Prostate gland (tissue), 2 donors: ENCODE measurements around the gene GIPR. TPM values are rescaled to one million over a fixed set of nuclear protein-coding genes. Genes with fewer than 3 reads are reported as not detected.

Experiments used
- DNase-seq: peaks from one replicate; pipeline ENCODE4 v3.0.0-alpha.2; 2019; ENCODE audit warnings: low spot score
- H3K27ac ChIP-seq, 2 donors: fragments of 200-600 bp; sonication (generic); 2 replicates each; pipeline ENCODE4 v1.5.1; 2017 to 2019
- H3K27me3 ChIP-seq: fragments of 200-600 bp; sonication (generic); replicated peaks from 2 replicates; pipeline ENCODE4 v1.5.1; 2019; ENCODE audit not compliant: insufficient read depth
- H3K36me3 ChIP-seq, 2 donors: fragments of 200-600 bp; sonication (generic); 1 replicate in 1 of 2; 2 replicates in 1 of 2; pipeline versions ENCODE4 v1.5.1 to v1.8.1; 2017 to 2019
- H3K4me1 ChIP-seq: fragments of 200-600 bp; sonication (generic); replicated peaks from 2 replicates; pipeline ENCODE4 v1.5.1; 2019
- H3K4me3 ChIP-seq, 2 donors: fragments of 200-600 bp; sonication (generic); 2 replicates each; pipeline ENCODE4 v1.5.1; 2017 to 2019
- H3K9me3 ChIP-seq: fragments of 200-600 bp; sonication (generic); 2 replicates; pipeline ENCODE4 v1.5.1; 2017
- POLR2A ChIP-seq: fragments of 450-650 bp; IDR thresholded peaks from one replicate; pipeline ENCODE4 v1.6.1; 2016; ENCODE audit warnings: antibody characterized with exemption, mild to moderate bottlenecking
- POLR2AphosphoS5 ChIP-seq: sonication (generic); formaldehyde crosslinking; IDR thresholded peaks from one replicate; pipeline ENCODE4 v1.6.1; 2017; ENCODE audit warnings: antibody characterized with exemption
- WGBS: methylation state at CpG from one replicate; pipeline ENCODE4 v1.1.5; 2018; 5-methylcytosine and 5-hydroxymethylcytosine counted together
- intact Hi-C: fragments of 100-400 bp; cut with DNase I; formaldehyde crosslinking; loops from one replicate; pipeline ENCODE4 v1.14.2; 2022
- total RNA-seq, 2 donors: library from RNA; depleted of rRNA; stranded (reverse); fragments of >200 nt; gene quantifications; one replicate each; pipeline ENCODE4 v1.1.0, GENCODE V29; 2016
- TF ChIP-seq, protein P1 (sequence below), 4 experiments: fragments of 200-600 bp in 2 of 4; fragments of 450-650 bp in 2 of 4; sonication (generic) in 2 of 4; IDR thresholded peaks; 1 replicate in 3 of 4; 2 replicates in 1 of 4; pipeline ENCODE4 v1.5.1; 2016 to 2019; ENCODE audit warnings: antibody characterized with exemption in 4 of 4, mild to moderate bottlenecking in 2 of 4, moderate library complexity in 2 of 4

GIPR gene
- total RNA-seq, 2 donors from 2014 or later: 2.6 to 4.9 TPM

DNA sequence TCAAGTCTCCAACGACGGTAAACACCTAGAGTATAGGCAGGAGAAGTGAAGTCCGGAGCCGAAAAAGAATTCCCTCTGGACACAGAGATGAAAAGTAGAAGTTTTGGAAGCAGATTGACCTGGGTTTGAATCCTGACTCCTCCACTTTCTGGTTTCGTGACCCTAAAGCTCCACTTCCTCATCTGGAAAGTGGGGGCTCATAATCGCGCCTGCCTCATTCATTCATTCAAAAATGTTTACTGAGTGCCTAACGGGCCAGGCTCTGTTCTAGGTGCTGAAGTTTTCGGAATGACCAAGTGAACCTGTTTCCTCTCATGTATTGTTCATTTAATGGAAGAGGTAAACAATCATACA lies 21.7 kb upstream of the GIPR start:
- intact Hi-C loops: no loop called here
- no peak for TF ChIP-seq POLR2A
- Histone ChIP-seq H3K36me3 (no peaks in the 10 kb centered on the region), H3K4me1 (peaks cover 6% of the 10 kb centered on the region), H3K9me3 (no peaks in the 10 kb centered on the region), H3K27ac (peak overlapping the region in 1 of 2 donors; percentile 9), H3K27me3 (no peaks in the 10 kb centered on the region), H3K4me3 (no peak overlapping the region)
- DNase-seq: no peak
- WGBS: 13% methylated on average over 9 of the region's 9 CpGs

GRCh38 chr19:45650722-45651121 lies 17.3 kb upstream of the GIPR start:
- DNase-seq: no peak

DNA sequence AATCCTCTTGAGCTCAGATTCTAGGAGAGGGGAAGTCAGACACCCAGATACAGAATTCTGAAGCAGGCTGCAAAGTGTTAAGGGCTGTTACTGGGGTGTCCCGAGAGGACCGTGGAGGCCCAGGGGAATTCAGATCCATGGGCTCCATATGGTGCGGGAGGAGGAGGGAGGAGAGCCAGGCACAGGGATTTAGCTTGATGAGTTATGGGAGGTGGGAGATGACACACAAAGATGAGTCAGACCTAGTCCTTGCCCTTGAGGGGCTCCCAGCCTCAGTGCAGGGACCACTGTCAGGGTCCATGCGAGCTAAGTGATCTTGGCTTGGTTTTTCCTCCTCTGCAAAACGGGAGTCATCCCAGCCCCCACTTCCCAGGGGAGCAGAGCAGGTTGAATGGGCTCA lies 14.4 kb upstream of the GIPR start:
- WGBS: 57% methylated on average over 5 of the region's 5 CpGs
- intact Hi-C loops: no loop called here
- no peak for TF ChIP-seq POLR2AphosphoS5
- no peak for TF ChIP-seq POLR2A
- TF ChIP-seq, protein P1, sequence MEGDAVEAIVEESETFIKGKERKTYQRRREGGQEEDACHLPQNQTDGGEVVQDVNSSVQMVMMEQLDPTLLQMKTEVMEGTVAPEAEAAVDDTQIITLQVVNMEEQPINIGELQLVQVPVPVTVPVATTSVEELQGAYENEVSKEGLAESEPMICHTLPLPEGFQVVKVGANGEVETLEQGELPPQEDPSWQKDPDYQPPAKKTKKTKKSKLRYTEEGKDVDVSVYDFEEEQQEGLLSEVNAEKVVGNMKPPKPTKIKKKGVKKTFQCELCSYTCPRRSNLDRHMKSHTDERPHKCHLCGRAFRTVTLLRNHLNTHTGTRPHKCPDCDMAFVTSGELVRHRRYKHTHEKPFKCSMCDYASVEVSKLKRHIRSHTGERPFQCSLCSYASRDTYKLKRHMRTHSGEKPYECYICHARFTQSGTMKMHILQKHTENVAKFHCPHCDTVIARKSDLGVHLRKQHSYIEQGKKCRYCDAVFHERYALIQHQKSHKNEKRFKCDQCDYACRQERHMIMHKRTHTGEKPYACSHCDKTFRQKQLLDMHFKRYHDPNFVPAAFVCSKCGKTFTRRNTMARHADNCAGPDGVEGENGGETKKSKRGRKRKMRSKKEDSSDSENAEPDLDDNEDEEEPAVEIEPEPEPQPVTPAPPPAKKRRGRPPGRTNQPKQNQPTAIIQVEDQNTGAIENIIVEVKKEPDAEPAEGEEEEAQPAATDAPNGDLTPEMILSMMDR (IDR thresholded peaks at IDR 0.05): no peak
- no peaks in the 10 kb centered on the region for H3K9me3 ChIP-seq
- H3K4me3 ChIP-seq: no peak overlapping the region
- no peak for DNase-seq
- H3K27me3 ChIP-seq: no peaks in the 10 kb centered on the region
- H3K27ac ChIP-seq: no peak overlapping the region
- no peaks in the 10 kb centered on the region for H3K4me1 ChIP-seq
- H3K36me3 ChIP-seq: no peaks in the 10 kb centered on the region

More at GRCh38 chr19:45650722-45651121, 17.3 kb upstream of the GIPR start:
- H3K4me3 ChIP-seq: no peak overlapping the region
- H3K4me1 ChIP-seq: no peaks in the 10 kb centered on the region
- H3K36me3 ChIP-seq: no peaks in the 10 kb centered on the region
- no peak overlapping the region for H3K27ac ChIP-seq
- no peaks in the 10 kb centered on the region for H3K9me3 ChIP-seq
- 72% methylated on average over 3 of the region's 3 CpGs for WGBS
- intact Hi-C loops: no loop called here
- H3K27me3 ChIP-seq: no peaks in the 10 kb centered on the region
- TF ChIP-seq POLR2A: no peak

- Histone ChIP-seq H3K27me3 (no peaks in the 10 kb centered on the region), H3K36me3 (no peaks in the 10 kb centered on the region)
- TF ChIP-seq POLR2A (no peak), POLR2AphosphoS5 (no peak)
- TF ChIP-seq, protein P1 (IDR thresholded peaks at IDR 0.05): no peak
Measured at GRCh38 chr19:45655073-45655472, 12.9 kb upstream of the GIPR start.

DNA sequence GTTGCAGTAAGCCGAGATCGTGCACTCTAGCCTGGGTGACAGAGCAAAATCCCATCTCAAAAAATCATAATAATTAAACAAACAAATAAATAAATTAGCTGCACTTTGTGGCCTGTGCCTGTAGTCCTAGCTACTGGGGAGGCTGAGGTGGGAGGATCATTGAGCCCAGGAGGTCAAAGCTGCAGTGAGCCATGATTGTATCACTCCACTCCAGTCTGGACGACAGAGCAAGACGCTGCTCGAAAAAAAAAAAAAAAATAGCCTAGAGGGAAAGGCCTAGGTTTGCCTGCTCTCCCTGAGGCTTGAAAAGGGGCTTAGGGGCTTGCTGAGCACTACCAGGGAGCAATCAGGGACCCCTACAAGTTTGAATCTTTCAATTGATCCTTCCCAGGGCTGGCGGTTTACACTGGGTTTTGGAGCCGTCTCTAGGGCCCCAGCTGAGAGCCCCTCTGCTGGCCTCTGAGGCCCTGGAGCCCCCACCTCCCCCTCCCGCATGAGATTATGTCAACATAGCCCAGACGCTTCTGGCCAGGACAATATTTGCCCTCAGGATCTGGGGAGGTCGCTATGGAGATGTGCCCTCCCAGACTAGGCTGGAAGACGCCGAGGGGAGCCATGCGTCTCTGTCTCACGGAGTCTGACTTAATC lies 10.4 kb upstream of the GIPR start:
- H3K27me3 ChIP-seq: no peaks in the 10 kb centered on the region
- TF ChIP-seq POLR2AphosphoS5 (no peak), POLR2A (no peak)
- TF ChIP-seq, protein P1 (IDR thresholded peaks at IDR 0.05): no peak
- no peak overlapping the region for H3K4me3 ChIP-seq
- WGBS: 37% methylated on average over 14 of the region's 14 CpGs
- DNase-seq: no peak
- intact Hi-C loops: no loop called here
- no peaks in the 10 kb centered on the region for H3K9me3 ChIP-seq
- H3K4me1 ChIP-seq: no peaks in the 10 kb centered on the region
- H3K36me3 ChIP-seq: no peaks in the 10 kb centered on the region
- H3K27ac ChIP-seq: no peak overlapping the region

More at GRCh38 chr19:45655073-45655472, 12.9 kb upstream of the GIPR start:
- H3K27ac ChIP-seq: no peak overlapping the region
- no peaks in the 10 kb centered on the region for H3K9me3 ChIP-seq
- intact Hi-C loops: no loop called here
- no peaks in the 10 kb centered on the region for H3K4me1 ChIP-seq
- WGBS: 55% methylated on average over 3 of the region's 3 CpGs
- DNase-seq: no peak
- H3K4me3 ChIP-seq: no peak overlapping the region

- no peaks in the 10 kb centered on the region for H3K27me3 ChIP-seq
- no peak overlapping the region for H3K4me3 ChIP-seq
- H3K27ac ChIP-seq: no peak overlapping the region
- no peak for DNase-seq
- TF ChIP-seq, protein P1 (IDR thresholded peaks at IDR 0.05): no peak
- TF ChIP-seq POLR2AphosphoS5 (no peak), POLR2A (no peak)
- H3K36me3 ChIP-seq: no peaks in the 10 kb centered on the region
- H3K9me3 ChIP-seq: no peaks in the 10 kb centered on the region
- intact Hi-C loops: no loop called here
- no peaks in the 10 kb centered on the region for H3K4me1 ChIP-seq
- 72% methylated on average over 6 of the region's 6 CpGs for WGBS
Measured at GRCh38 chr19:45659096-45659729, 8.8 kb upstream of the GIPR start.
